Sciatic nerve (tissue), 2 donors: ENCODE results near the gene SIAH3. TPM values are rescaled to one million over a fixed set of nuclear protein-coding genes. Genes with fewer than 3 reads are reported as not detected.
A peak's percentile ranks its signal among the peaks of the same experiment; 100 is the strongest.

Experiments
- ATAC-seq: fragments of 200-7000 bp; cut with Tn5 transposase; one replicate; pipeline ENCODE4 v1.9.1; 2020; ENCODE audit warnings: mild to moderate bottlenecking, moderate library complexity
- DNase-seq: peaks from one replicate; pipeline ENCODE4 v3.0.0-alpha.2; 2020; ENCODE audit warnings: low spot score
- intact Hi-C: fragments of 100-400 bp; cut with DNase I; formaldehyde crosslinking; loops from one replicate; pipeline ENCODE4 v1.14.2; 2022
- total RNA-seq: library from RNA; stranded (reverse); fragmentation: NEBNext Ultra II Directional; extraction: Animal tissue kit (Norgen Biotek cat#: 25700); gene quantifications from one replicate; pipeline ENCODE4 v1.2.1, GENCODE V29; 2021
- donor health status: DM: no; HTN: no; CAD: no.
- donor health status: DM: no; HTN: no; CAD: no.

Gene SIAH3
- total RNA-seq, 1 donor from 2014 or later = not detected

DNA sequence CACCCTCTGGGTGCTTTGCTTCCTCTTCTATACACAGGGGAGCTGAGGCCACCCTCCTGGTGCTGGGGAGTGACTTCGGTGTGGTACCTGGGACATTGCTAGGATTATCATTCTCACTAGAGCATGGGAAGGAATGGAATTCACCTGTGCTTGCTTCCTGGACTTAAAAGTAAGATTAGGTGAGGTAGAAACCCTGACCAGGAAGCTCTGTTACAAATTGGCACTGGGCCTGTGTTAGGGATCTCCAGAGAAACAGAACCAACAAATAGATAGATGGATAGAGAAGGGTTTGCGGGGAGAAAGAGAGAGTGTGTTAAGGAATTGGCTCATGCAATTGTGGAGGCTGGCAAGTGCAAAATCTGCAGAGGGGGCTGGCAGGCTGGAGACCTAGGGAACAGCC, 13.9 kb upstream of the SIAH3 start:
- no peak for ATAC-seq
- intact Hi-C loops = no loop called here
- DNase-seq = no peak

DNA sequence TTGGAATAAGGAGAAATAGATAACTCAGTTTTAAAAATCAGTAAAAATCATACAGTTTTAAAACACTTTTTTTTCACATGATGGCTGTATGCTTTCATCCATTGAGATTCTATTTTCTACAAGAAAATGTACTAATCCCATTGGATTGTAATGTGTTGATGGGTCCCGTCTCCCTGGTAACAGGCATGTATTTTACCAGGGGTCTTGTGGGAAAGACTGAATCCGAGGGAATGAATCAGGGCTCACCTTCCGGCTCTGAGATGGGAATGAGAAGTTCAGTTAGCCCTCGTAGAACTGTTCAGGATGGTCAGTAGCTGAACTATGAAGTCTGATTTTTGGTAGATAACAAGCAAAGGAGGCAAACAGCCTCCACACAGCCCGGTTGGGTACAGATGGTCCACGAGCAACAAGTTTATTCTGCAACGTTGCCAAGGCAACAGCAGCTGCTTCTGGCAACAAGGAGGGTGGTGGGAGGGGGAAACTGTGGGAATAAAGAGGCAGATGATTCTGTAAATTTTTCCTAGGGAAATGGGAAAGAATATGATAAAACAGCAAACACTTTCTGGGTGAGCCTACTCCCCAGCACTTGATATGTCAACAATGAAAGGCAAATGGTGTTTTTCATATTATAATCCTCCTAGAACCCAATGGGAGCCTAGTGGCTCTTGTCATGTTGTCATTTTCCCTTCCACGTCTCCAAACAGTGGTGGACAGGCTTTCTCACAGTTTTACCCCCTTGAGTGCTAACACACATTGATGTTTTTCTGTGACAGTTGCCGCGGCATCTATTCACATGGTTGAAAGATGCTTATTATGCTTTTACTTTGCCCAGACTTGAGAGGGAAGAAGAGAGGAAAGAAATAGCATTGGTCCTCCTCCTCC, 12.4 kb upstream of the SIAH3 start:
- DNase-seq (no peak), ATAC-seq (no peak)
- intact Hi-C loops = no loop called here

DNA sequence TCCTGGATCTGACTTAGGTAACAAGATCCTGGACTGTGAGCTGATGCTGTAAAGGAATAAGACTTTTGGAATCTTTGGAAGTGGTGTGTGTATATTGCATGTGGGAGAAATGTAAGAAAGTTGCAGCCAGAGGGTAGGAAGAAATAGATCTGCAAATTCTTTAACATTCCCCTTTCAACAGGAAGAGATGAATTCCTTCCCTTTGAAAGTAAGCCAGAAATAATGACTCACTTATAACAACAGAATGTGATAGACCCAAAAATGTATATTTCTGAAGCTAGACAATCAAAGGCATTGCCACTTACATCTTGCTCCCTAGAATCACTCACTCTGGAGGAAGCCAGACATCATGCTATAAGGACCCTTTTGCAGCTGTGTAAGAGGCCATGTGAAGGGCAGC, 9.8 kb upstream of the SIAH3 start:
- DNase-seq = no peak
- intact Hi-C loops = no loop called here
- no peak for ATAC-seq

GRCh38 chr13:45860240-45860639, 8.7 kb upstream of the SIAH3 start:
- no peak for DNase-seq
- no peak for ATAC-seq
- intact Hi-C loops = no loop called here

- intact Hi-C loops = no loop called here
- no peak for ATAC-seq
- no peak for DNase-seq
These were observed 8.2 kb upstream of the SIAH3 start for GRCh38 chr13:45859705-45860104.

DNA sequence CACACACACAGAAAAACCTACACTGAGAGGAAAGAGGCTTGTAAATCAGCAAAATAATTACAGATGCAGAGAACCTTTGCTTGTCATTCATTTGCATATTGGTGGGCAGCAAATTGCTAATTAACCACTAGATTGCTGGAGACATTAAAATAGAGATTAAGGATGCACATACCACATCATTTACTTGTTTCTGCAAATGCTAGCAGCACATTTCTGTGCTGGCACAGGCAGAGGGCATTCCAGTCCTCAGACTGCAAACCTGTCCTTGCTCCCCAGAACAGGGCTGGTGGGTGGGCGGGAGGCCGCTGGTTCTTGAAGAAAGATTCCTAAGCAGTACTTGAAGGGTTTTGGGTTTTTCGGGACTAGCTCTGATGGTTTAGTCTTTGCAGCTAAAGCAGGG, 941 bp upstream of the SIAH3 start:
- ATAC-seq (no peak), DNase-seq (no peak)
- intact Hi-C loops = no loop called here

DNA sequence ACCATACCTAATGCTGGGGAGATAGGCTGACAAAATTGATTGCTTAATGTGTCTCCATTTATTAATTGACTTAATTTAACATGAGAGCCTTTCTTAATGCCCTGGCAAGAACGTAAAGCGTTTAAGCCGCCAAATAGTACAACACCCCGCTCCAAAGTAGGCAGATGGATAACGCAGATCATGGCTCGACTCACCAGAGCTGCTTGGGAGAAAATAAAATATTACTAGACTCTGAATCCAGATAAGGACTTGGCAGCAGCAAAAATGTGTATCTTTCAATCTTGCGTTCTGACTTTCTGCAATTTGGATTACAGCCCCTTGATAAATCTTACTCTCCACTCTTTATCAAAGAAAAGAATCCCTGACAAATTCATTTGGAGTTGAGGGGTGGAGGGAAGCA, 403 bp upstream of the SIAH3 start:
- intact Hi-C loops = no loop called here
- DNase-seq (no peak), ATAC-seq (no peak)

GRCh38 chr13:45850027-45850613, 1.4 kb downstream of the SIAH3 start:
- intact Hi-C loops = no loop called here
- no peak for DNase-seq
- ATAC-seq = peak; percentile 8

DNA sequence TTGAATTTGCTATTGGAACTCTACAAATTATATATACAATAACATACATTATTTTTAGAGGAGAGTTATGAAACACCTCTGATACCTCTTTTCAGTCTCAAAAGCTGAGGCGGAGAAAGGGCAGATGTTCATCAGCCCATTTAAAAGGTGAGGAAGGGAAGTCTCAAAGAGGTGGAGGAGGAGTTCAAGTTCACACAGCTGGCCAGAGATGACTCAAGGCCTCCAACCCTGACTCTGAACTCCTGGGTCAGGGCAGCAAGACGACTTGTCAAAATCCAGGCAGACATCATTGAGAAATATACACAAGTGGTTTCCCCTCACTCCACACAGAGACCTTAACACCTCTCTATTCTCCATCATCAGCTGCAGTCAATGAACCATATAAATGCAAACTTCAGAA, 2.1 kb downstream of the SIAH3 start:
- DNase-seq (no peak), ATAC-seq (no peak)
- intact Hi-C loops = no loop called here

DNA sequence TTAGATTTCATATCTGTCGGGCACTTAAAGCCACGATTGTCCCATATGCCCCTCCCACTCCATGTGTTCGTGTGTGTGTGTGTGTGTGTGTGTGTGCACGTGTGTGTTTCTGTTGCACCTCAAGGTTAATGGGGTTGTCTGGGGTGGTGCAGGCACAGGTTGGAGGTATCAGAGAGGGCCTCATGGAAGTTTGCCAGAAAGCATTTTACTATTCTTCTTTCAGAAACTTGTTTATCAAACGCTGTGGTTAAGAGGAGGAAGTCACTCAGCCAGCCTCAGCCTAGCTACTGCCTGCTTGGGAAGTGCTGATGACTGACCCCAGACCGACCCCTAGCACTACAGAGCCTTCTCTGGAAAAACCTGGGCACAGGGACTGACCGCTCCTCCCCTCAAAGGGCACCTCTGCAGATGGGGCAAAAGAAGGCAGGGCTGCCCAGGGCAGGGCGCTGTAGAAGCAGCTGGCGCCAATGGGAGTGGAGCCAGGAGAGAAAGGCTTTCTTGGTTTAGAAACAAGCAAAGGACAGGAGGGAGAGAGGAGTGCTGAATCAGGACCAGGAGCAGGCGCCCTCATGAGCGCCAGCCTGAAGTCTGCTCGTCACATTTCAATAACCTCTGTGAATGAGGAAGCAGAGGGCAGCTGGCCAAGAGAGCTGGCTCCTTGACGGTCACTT, 3.9 kb downstream of the SIAH3 start:
- DNase-seq (peak; percentile 62), ATAC-seq (peak; percentile 70)
- intact Hi-C loops = no loop called here

- intact Hi-C loops = no loop called here
- ATAC-seq (no peak), DNase-seq (no peak)
These were observed 4.9 kb downstream of the SIAH3 start for GRCh38 chr13:45846681-45847080.

- DNase-seq = no peak
- intact Hi-C loops = no loop called here
- no peak for ATAC-seq
These were observed 13.3 kb downstream of the SIAH3 start for GRCh38 chr13:45838171-45838745.

DNA sequence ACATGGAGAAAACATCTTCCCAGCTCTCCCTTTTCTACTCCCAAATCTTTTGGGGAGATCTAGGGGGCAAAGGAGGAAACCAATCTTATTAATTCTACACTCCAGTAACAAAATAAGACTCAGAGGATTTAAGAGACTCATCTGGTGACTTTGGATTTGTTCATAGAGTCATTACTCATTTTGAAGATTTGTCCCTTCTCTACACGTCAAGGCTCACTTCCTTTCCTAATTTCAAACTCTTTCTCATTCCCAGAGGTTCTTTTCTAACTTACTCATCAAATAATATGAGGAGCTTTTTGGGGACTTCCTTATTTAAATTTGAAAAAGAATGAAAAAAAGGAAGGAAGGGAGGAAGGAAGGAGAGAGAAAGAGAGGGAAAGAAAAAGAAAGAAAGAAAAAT, 14.4 kb downstream of the SIAH3 start:
- intact Hi-C loops = no loop called here
- DNase-seq (no peak), ATAC-seq (no peak)

GRCh38 chr13:45834411-45834994, 17.1 kb downstream of the SIAH3 start:
- ATAC-seq (no peak), DNase-seq (no peak)
- intact Hi-C loops = no loop called here

DNA sequence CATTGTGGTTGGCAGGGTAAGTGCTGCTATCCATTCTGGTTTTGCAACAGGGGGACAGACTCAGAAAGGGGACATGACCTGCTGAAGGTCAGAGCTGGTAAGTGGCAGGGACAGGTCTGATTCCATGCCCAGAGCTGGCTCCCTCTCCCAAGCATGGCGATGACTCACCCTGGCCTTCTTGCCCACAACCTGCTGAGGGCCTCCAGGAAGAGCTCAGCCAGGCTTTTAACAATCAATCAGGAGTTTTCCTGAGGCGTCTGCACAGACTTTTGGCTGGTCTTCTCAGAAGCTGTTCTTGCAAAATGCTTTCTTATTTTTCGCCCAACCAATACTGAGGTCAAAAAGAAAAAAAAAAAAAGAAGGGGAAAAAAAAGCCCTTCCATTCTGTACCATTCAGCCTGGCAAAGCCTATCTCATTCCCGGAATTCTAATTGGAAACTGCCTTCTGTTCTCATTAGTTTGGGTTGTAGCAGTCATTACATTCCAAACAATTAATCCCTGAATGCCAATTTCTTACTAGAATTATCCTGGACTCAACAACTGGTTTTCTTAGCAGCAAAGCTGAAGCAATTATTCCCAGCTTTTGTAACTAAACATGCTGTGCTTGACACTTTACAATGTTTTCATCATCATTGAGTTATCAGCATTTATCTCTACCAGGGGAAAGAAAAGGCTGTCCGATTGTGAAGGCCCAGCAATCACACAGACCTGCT, 17.7 kb downstream of the SIAH3 start:
- no peak for DNase-seq
- intact Hi-C loops = no loop called here
- ATAC-seq = peak; percentile 76

DNA sequence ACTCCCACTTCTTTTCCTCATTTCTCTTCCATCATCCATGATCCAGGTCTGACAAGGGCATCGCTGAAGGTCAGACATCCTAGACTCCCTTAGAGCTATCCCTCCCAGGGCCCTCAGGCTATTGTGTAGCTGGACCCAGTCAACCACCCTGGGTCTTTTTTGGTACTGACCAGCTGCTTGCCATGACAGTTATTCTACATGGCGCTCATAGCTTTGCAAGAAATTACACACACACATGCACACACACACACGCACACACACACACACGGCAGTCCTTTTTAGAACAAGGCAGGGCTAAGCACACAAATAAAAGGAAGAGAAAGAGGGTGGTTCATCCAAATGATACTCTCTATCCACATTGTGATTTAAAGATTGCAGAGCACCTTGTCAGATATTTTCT, 18.3 kb downstream of the SIAH3 start:
- DNase-seq = no peak
- ATAC-seq = peak; percentile 25
- intact Hi-C loops = no loop called here

DNA sequence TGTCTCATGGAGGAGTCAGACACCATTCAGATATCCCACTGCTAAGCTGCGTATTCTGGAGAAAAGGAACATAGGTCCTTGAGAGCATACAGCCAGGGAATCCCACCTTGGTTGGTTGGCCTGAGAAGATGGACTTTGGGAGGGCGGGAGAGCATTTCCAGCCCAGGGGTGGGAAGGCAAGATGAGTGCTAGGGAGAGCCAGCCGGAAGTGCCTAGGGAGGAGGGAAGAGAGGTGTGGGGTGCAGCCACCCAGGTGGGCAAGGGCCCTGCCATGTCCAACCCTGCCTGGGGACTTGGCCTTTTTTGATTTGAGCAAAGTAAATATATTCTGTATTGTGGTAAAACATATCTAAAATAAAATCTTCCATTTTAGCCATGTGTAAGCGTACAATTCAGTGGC, 19.7 kb downstream of the SIAH3 start:
- no peak for DNase-seq
- ATAC-seq = no peak
- intact Hi-C loops = no loop called here

GRCh38 chr13:45830121-45830520, 21.4 kb downstream of the SIAH3 start:
- intact Hi-C loops = no loop called here
- ATAC-seq = no peak
- no peak for DNase-seq
